Caki2 (cell line): ENCODE results near the gene LTBR. TPM values are rescaled to one million over a fixed set of nuclear protein-coding genes. Genes with fewer than 3 reads are reported as not detected.
"Not testable (repeated sequence)": the region's sequence is repeated elsewhere in the genome, so short reads cannot be mapped to it uniquely, and the experiment has no call there.

Source experiments
- DNase-seq: peaks from one replicate; pipeline ENCODE4 v3.0.0-alpha.2; 2015; ENCODE audit warnings: low read depth
- in situ Hi-C: cut with HindIII; loops from 2 replicates; pipeline ENCODE4 v1.10.0; 2016; ENCODE audit warnings: low sequenced_read_pairs, low pct_unique_long_range_greater_than_20kb, mixed read lengths
- total RNA-seq: library from RNA; depleted of rRNA; stranded (reverse); fragments of >200 nt; shearing (Covaris generic); gene quantifications from 2 replicates; pipeline ENCODE4 v1.2.3, GENCODE V29; 2014; ENCODE audit warnings: low replicate concordance

LTBR gene
- total RNA-seq, 1 experiment from 2014 or later, result 136 TPM

DNA sequence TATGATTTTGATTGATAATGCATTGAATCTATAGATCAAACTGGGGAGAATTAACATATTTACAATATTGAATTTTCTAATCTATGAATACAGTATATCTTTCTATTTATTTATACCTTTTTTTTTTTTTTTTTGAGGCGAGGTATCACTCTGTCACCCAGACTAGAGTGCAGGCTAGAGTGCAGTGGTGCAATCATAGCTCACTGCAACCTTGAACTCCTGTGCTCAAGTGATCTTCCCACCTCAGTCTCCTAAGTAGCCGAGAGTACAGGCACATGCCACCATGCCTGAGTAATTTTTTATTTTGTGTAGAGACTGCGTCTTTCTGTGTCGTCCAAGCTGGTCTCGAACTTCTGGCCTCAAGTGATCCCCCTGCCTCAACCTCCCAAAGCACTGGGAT, 20.4 kb downstream of the LTBR start:
- no peak for DNase-seq
- in situ Hi-C loops, result no loop called here

DNA sequence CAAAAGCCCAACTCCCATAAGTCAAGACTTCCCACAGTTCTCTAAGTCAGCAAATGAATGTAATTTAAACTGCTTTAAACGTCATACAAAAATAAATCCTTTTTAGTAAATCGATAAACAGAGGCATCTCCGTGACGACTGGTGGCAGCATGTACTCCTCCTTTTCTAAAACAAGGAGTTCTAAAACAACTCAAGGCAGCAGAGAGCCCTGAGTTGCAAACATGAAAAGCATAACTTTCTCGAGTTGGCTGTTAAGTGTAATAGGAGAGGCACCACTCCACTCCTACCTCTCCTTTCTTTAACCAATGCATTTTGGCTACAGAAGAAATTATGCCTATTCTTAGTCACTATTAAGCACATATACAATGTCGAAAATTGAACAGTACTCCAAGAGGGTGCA, 22.0 kb downstream of the LTBR start:
- in situ Hi-C loops, result no loop called here
- no peak for DNase-seq

DNA sequence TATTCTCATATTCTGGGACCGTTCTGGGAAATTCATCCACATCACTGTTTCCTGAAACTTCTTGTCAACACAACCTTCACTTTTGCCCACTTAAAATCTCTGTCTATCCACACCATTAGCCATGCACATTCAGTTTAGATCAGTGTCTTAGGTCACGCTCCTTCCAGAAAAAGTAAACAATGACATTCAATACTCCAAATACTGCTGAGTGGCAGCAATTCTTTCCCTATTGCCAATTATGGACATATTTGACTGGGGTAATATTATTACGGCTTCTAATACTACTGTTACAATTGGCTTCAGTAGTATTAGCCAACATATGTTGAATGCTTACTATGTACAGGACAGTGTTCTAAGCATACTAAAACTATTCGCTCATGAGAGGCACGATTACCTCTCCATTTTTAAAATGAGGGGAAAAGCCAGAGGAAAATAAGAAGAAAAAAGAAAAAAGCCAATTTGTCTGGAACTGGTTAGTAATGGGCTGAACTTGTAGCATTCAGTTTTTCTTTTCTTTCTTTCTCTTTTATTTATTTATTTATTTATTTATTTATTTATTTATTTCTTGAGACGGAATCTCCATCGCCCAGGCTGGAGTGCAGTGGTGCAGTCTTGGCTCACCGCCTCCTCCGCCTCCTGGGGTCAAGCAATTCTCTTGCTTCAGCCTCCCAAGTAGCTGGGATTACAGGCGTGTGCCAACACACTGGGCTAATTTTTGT, 23.4 kb downstream of the LTBR start:
- DNase-seq, result no peak
- in situ Hi-C loops, result no loop called here

DNA sequence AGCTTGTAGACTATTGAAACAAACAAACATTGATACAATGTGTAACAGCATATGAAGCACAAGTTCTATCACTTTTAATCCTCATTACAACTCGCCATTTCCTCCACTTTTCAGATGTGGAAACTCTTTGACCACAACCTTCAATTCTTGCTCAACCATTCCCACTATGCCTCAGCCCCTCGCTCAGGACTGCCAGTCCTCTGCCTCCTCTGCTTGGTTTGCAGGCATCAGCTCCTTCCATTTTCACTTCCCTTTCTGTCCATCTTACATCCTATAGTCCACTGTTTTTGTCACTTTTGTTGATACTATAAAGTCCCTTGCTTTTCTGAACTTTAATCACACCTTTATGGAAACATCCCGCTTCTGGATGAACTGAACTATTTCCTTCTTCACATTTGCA, 32.6 kb downstream of the LTBR start:
- in situ Hi-C loops, result no loop called here

DNA sequence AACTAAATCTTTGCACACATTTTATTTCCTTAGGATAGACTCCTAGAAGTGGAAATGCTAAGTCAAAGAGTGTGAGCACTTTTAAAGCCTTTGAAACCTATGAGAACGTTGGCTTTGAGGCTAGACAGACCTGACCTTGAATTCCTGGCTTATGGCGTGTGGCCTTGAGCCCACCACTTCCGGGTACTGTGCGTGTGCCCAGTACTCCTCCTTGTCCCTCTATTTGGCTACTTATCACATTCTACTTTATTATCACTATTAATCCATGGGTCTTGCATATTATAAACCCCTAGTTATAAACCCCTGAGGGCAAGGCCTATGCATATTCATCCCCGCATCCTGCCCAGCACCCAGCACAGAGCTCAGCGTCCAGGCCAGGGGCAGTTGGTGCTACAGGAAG, 34.8 kb downstream of the LTBR start:
- in situ Hi-C loops, result no loop called here
- DNase-seq, result no peak

More for the DNA sequence above, 32.6 kb downstream of the LTBR start:
- DNase-seq, result no peak

DNA sequence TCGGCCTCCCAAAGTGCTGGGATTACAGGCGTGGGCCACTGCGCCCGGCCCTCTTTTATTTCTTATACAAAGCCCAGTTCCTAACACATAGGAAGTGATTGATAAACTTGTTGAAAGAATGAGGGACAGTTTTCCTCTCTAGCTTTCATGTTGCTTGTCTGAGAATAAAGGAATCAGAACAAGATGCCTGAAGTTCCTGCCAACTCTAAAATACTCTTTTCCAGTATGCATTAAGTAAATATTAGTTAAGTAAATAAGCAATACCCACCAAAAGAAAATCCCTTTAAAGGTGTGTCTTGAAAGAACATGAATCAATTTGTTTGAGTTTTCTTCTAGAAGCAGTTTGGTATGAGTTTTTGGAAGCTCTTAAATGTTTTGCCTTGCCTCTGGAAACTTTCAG, 36.4 kb downstream of the LTBR start:
- in situ Hi-C loops, result no loop called here
- no peak for DNase-seq

DNA sequence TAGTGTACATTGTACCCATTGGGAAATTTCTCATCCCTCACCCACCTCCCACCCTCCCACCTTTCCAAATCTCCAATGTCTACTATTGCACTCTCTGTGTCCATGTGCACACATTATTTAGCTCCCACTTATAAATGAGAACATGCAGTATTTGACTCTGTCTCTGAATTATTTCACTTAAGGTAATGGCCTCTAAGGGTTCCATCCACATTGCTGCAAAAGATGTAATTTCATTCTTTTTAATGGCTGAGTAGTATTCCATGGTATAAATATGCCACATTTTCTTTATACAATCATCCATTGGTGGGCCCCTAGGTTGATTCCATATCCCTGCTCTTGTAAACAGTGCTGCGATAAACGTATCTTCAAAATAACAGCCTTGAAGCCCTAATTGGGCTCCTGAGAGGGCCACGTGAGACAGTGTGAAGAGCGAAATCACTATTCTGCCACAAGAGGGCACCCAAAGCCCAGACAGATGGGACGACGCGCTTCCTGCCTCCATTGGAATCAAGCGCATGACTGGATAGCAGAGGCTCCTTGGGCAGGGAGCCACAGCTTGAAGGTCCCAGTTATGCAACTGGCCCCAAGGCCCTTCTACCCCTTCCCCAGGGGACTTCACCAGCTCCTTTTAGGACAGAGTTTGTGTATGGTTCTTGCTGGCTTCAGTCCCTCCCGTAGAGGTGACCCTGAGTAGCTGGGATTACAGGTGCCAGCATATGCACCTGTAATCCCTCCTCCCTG, 39.5 kb downstream of the LTBR start:
- peak; percentile 80 for DNase-seq
- in situ Hi-C loops, result no loop called here

DNA sequence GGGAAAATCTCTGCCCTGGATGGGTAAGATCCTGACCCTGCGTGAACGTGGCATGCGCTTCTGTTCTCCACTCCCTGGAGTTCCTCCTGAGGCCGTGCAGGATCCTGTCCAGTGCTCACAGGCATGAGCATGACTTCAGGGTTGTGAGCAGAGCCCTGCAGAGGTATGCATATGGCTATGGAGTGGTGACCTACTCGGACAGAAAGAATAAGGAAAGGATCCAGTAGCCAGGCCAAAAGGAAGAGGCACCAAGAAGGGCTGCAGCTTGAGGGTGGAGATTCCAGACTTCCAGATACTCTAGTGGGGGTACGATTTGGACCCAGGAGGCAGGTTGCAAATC, 40.0 kb downstream of the LTBR start:
- no peak for DNase-seq
- in situ Hi-C loops, result no loop called here

DNA sequence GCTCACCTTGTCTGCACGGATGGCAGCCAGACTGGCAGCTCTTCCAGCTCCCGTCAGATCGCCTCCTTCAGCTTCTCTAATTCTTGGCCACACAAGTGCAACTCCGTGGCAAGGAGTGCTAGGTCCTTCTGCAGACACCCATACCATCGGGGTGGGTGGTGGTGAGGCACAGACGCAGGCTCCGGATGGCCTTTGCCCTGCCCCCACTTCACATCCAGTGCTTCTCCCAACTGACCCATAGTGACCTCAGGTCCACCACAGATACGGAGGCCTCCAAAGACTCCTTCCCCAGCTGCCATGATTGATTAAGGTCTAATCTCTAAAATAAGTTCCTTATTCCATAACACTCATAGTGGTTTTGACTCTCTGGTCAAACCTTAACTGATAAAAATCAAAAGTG, 40.9 kb downstream of the LTBR start:
- no peak for DNase-seq
- in situ Hi-C loops, result no loop called here

DNA sequence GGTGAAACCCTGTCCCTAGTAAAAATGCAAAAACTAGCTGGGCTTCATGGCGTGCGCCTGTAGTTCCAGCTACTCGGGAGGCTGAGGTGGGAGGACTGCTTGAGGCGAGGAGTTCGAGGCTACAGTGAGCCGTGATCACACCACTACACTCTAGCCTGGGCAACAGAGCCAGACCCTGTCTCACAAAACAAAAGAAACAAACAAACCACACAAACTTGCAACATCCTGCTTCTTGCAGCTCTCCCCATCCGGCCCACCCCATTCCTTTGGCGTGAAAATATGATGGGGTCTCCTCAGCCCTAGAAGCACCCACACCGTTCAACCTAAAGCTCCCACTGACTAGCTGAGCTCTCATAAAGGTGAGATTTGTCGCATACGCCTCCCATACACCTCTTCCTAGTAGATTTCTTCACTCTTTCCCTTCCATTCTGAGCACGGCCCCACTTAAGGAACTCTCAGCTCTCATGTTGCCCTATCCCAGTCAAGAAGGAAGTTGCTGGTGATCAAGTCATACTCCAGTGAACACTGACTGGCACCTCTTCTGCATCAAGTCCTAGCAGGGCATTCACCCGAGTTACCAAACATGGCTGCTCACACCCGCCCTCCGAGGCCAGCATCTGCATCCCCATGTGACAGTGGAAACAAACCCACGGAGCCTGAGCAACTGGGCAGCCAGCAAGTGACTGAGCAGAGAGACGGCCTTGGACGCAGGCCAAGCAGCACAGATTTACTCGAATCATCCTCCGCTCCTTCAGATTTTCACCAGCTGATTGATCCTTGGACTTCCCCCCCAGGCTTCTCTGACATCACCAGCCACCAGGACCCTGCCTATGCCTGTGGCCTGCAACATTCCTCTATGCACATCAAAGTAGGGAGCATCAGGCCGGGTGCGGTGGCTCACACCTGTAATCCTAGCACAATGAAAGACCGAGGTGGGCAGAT, 41.9 kb downstream of the LTBR start:
- DNase-seq, result peak; percentile 97
- in situ Hi-C loops, result no loop called here

DNA sequence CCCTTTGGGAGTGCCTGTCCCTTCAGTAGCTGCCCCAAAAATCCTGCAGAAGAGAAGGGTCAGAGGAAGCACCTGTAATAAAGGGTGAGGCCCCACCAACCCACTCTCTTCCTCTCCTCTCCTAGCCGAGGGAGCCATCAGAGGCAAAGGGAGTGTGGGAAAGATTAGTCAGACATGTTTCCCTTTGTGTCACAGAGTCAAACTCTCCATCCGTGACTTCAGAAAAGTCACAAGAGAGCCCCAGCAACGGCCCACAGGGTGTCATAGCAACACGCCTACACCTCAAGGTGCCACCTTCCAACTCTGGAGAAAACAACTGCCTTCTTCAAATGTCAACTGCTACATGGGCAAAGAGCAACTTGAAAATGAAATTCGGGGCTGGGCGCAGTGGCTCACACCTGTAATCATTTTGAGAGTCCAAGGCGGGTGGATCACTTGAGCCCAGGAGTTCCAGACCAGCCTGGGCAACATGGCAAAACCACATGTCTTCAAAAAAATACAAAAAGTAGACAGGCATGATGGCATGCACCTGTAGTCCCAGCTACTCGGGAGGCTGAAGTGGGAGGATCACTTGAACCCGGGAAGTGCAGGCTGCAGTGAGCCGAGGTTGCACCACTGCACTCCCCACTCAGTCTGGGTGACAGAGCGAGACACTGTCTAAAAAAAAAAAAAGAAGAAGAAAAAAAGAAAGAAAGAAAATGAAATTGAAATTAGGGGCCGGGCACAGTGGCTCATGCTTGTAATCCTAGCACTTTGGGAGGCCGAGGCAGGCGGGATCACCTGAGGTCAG, 43.1 kb downstream of the LTBR start:
- peak; percentile 93 for DNase-seq
- in situ Hi-C loops, result no loop called here

DNA sequence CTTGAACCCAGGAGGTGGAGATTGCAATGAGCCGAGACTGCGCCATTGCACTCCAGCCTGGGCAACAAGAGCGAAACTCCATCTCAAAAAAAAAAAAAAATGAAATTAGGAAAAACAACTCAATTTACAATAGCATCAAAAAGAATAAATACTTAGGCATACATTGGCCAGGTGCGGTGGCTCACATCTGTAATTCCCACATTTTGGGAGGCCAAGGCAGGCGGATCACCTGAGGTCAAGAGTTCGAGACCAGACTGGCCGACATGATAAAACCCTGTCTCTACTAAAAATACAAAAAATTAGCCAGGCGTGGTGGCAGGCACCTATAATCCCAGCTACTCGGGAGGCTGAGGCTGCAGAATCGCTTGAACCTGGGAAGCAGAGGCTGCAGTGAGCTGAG, 43.8 kb downstream of the LTBR start:
- in situ Hi-C loops, DNase-seq: not testable (repeated sequence)

DNA sequence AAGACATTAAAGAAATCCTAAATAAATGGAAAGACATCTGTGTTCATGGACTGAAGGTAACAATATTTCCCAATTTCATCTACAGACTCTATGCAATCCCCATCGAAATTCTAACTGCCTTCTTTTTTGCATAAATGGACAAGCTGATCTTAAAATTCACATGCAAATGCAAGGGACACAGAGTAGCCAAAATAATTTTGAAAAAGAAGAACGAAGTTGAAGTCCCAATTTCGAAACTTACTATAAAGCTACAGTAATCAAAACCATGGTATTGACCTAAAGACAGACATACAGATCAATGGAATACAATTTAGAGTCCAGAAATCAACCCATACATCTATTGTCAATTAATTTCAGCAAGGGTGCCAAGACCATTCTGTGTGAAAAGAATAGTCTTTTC, 44.4 kb downstream of the LTBR start:
- no peak for DNase-seq
- in situ Hi-C loops, result no loop called here

DNA sequence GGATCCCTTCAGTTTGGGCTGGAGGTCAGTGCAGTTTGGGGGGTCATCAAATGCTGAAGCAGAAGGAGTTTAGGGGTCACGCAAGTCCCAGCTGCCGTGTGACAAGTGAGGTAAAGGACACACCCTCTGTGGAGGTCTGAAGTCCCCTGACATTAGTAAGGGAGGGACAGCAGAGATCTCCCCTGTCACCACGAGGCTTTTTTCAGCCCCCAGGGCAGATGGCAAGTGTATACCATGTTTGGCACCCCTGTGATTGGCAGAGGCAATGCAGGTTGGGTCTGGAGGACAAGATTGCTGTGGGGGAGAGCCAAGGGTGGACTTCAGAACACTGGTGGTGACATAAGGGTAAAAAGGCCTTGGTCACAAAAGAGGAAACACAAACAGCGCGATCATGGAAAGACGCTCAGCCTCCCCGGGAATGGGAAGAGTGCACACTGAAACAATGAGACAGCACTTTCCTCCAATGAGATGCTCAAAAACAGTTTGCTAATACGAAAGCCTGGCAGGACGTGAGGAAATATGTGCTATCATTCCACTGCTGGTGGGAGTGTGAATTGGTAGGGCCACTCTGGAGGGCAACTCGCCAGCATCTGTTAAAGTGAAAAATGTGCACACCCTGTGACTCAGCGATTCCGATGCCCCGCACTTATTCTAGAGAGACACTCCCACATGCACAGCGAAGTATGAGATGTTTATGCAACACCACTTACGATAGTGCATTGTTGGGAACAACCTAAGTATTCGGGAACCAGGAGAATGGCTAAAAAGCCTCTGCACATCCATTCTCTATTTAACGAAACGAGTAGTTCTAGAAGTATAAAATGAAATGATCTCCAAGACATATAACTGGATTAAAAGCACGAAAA, 46.4 kb downstream of the LTBR start:
- DNase-seq, result peak; percentile 99
- in situ Hi-C loops, result no loop called here

DNA sequence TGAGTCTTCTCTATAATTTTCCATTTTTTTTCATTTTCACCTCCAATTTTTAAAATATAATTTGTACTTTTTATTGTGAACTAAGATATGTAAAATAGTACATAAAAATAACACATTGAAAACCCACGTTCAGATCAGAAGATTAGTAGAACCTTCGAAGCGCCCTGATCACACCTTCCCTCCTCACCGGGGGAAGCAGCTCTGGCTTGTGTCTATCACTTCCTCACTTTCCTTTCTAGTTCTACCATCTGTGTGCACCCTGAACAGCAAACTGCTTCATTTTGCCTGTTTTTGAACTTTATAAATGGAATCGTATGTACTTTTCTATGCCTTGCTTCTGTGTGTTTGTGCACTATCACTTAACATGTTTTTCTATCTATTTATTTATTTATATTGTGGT, 49.0 kb downstream of the LTBR start:
- no peak for DNase-seq
- in situ Hi-C loops, result no loop called here

DNA sequence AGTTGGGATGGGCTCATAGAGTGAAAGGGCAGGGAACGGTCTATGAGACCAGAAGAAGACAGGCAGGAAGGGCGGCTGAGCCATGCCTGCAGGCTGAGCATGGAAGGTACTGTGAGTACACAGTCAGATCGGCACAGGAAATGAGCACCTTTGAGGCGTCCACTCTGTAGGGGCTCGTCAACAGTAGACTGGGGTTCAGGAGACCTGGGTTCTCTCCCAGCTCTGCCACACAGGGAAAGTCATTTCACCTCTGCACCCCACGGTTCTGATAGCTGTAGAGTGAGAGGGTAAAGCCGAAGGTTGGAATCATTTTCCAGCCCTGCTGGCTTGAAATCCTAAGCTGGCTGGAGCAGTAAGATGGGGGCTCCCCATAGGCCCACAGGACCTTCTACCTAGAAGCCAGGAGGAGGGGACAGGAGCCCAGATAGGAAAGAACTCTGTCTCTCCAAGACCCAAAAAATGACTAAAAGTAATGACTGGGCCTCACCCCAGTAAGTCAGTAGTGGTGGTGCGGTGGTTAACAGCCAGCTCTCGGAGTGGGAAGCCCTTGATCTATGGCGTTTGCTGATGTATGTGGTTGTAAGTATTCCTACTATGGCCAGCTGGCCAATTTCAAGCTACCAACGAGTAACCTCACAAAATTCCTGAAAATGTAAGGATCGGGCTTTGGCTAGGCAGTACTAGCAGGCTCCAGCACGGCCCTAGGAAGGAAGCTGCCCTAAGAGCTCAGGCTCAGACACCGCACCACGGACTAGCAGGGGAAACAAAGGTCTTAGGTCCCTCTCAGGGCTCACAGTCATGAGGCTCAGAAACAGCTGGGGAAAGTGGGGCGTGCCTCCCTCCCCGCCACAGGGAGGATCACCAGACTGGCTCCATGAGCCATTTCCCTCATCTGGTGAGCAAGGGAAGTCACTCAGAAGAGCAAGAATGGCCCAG, 50.5 kb downstream of the LTBR start:
- DNase-seq, result no peak
- in situ Hi-C loops, result no loop called here
